ENCODE results near the gene CATSPER4. TPM values are rescaled to one million over a fixed set of nuclear protein-coding genes. Genes with fewer than 3 reads are reported as not detected.
A peak's percentile ranks its signal among the peaks of the same experiment; 100 is the strongest.

Gene CATSPER4
- total and polyA plus RNA-seq, 2 of the 13 experiments (the other 11 are each of a cell fraction or from before 2014, with no cell fraction given) = not detected

DNA sequence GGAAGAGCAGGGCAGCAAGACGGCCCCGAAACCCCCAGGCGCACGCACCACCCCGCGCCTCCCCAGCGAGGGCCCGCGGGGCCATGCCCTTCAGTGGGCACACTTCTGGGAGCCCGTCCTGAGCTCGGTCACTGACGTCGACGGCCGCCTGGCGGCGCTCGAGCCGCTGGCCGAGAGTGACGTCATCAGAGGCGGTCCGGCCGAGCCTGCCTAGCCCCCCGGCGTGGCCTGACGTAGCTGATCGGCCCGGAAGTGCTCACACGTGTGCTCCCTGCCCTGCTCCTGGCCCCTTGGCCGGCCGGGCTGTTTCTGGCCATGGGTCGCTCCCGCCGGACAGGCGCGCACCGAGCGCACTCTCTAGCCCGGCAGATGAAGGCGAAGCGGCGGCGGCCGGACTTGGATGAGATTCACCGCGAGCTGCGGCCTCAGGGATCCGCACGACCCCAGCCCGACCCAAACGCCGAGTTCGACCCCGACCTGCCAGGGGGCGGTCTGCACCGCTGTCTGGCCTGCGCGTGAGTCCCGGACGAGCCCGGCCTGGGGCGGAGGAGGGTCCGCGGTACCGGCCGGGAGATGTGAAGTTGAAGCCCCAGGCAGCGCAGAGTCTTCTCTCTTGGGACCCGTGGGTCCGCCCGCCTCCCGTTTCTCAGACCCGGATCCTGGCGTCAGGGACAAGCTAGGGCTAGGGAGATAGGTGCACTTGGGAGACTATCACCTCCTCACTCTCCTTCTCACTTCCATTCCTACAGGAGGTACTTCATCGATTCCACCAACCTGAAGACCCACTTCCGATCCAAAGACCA lies 20.5 kb upstream of the CATSPER4 start, which contains the start of gene ZNF593 (continued):
- TF ChIP-seq NCOA2 (CRISPR knock-in tag; IDR thresholded peaks at IDR 0.05) = peak; percentile 20; the same call in 1 of the 2 replicates
- TF ChIP-seq MEIS1 (CRISPR knock-in tag; IDR thresholded peaks at IDR 0.05; ENCODE audit: borderline replicate concordance) = peak; percentile 76; the same call in 1 of the 2 replicates
- TF ChIP-seq, protein P1, sequence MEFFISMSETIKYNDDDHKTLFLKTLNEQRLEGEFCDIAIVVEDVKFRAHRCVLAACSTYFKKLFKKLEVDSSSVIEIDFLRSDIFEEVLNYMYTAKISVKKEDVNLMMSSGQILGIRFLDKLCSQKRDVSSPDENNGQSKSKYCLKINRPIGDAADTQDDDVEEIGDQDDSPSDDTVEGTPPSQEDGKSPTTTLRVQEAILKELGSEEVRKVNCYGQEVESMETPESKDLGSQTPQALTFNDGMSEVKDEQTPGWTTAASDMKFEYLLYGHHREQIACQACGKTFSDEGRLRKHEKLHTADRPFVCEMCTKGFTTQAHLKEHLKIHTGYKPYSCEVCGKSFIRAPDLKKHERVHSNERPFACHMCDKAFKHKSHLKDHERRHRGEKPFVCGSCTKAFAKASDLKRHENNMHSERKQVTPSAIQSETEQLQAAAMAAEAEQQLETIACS (CRISPR knock-in tag; IDR thresholded peaks at IDR 0.05) = peak; percentile 68
- peak; percentile 82; the same call in 1 of the 2 replicates for TF ChIP-seq NFKB2 (CRISPR knock-in tag; IDR thresholded peaks at IDR 0.05; ENCODE audit: borderline replicate concordance)
- TF ChIP-seq MED13 (CRISPR knock-in tag; IDR thresholded peaks at IDR 0.05) = peak; percentile 73; the same call in 1 of the 2 replicates
- TF ChIP-seq, protein P2, sequence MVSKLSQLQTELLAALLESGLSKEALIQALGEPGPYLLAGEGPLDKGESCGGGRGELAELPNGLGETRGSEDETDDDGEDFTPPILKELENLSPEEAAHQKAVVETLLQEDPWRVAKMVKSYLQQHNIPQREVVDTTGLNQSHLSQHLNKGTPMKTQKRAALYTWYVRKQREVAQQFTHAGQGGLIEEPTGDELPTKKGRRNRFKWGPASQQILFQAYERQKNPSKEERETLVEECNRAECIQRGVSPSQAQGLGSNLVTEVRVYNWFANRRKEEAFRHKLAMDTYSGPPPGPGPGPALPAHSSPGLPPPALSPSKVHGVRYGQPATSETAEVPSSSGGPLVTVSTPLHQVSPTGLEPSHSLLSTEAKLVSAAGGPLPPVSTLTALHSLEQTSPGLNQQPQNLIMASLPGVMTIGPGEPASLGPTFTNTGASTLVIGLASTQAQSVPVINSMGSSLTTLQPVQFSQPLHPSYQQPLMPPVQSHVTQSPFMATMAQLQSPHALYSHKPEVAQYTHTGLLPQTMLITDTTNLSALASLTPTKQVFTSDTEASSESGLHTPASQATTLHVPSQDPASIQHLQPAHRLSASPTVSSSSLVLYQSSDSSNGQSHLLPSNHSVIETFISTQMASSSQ (IDR thresholded peaks at IDR 0.05; ENCODE audit: low read depth) = no peak
- TF ChIP-seq, protein P2 (CRISPR knock-in tag; IDR thresholded peaks at IDR 0.05; ENCODE audit: borderline replicate concordance) = peak; percentile 78; the same call in 1 of the 2 replicates
- peak; percentile 87 for TF ChIP-seq ZNF556 (CRISPR knock-in tag; IDR thresholded peaks at IDR 0.05; ENCODE audit: borderline replicate concordance)
- TF ChIP-seq RARA (CRISPR knock-in tag; IDR thresholded peaks at IDR 0.05) = peak; percentile 52
- no peak for TF ChIP-seq NR3C1 (CRISPR knock-in tag; IDR thresholded peaks at IDR 0.05)
- peak; percentile 98 for TF ChIP-seq GABPB1 (CRISPR knock-in tag; IDR thresholded peaks at IDR 0.05)
- TF ChIP-seq, protein P3, sequence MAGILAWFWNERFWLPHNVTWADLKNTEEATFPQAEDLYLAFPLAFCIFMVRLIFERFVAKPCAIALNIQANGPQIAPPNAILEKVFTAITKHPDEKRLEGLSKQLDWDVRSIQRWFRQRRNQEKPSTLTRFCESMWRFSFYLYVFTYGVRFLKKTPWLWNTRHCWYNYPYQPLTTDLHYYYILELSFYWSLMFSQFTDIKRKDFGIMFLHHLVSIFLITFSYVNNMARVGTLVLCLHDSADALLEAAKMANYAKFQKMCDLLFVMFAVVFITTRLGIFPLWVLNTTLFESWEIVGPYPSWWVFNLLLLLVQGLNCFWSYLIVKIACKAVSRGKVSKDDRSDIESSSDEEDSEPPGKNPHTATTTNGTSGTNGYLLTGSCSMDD (CRISPR knock-in tag; IDR thresholded peaks at IDR 0.05) = no peak
- peak; percentile 88 for TF ChIP-seq HNRNPL (IDR thresholded peaks at IDR 0.05; ENCODE audit: low read depth, low read length)
- peak; percentile 97 for TF ChIP-seq HDAC1 (CRISPR knock-in tag; IDR thresholded peaks at IDR 0.05)
- TF ChIP-seq GFI1 (CRISPR knock-in tag; IDR thresholded peaks at IDR 0.05; ENCODE audit: borderline replicate concordance) = peak; percentile 65; the same call in 1 of the 2 replicates
- TF ChIP-seq GTF2F1 (IDR thresholded peaks at IDR 0.05; ENCODE audit: low read length) = no peak
- no peak for TF ChIP-seq SRSF1 (optimal IDR thresholded peaks at IDR 0.05; ENCODE audit: low read depth, low read length)
- TF ChIP-seq, protein P4, sequence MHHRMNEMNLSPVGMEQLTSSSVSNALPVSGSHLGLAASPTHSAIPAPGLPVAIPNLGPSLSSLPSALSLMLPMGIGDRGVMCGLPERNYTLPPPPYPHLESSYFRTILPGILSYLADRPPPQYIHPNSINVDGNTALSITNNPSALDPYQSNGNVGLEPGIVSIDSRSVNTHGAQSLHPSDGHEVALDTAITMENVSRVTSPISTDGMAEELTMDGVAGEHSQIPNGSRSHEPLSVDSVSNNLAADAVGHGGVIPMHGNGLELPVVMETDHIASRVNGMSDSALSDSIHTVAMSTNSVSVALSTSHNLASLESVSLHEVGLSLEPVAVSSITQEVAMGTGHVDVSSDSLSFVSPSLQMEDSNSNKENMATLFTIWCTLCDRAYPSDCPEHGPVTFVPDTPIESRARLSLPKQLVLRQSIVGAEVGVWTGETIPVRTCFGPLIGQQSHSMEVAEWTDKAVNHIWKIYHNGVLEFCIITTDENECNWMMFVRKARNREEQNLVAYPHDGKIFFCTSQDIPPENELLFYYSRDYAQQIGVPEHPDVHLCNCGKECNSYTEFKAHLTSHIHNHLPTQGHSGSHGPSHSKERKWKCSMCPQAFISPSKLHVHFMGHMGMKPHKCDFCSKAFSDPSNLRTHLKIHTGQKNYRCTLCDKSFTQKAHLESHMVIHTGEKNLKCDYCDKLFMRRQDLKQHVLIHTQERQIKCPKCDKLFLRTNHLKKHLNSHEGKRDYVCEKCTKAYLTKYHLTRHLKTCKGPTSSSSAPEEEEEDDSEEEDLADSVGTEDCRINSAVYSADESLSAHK (CRISPR knock-in tag; IDR thresholded peaks at IDR 0.05; ENCODE audit: borderline replicate concordance) = no peak
- no peak for TF ChIP-seq TBP (CRISPR knock-in tag; IDR thresholded peaks at IDR 0.05)
